Measurements from ENCODE around the gene DAZAP1. TPM values are rescaled to one million over a fixed set of nuclear protein-coding genes. Genes with fewer than 3 reads are reported as not detected.

The DAZAP1 gene
- polyA plus RNA-seq, 1 of the 3 experiments (the other 2 are of a cell fraction) = 54.3 TPM

- Histone ChIP-seq H3K36me3 (replicated peaks in 1 of 2; ENCODE audit: control insufficient read depth in 1 of 2, insufficient read depth in 2 of 2, low read length in 1 of 2) (peaks cover 0 to 28% of the 10 kb centered on the region in 2 experiments), H3K4me1 (ENCODE audit: control insufficient read depth in 1 of 2, insufficient read depth in 2 of 2, low read depth in 1 of 2, low read length in 1 of 2) (peaks cover 0 to 14% of the 10 kb centered on the region in 2 experiments; a peak in 1 of 4 replicates), H2AFZ (ENCODE audit: low read depth) (no peak overlapping the region), H3K4me3 (ENCODE audit: low read depth in 2 of 2, low read length in 1 of 2) (no peak overlapping the region), H3K79me2 (ENCODE audit: insufficient read depth) (peaks cover 11% of the 10 kb centered on the region; the same call in 1 of the 2 replicates), H3K27ac (ENCODE audit: low read depth in 2 of 2, low read length in 1 of 2) (no peak overlapping the region; a peak in 1 of 4 replicates), H3K9ac (no peak overlapping the region), H4K20me1 (ENCODE audit: insufficient read depth) (peaks cover 26% of the 10 kb centered on the region), H3K9me3 (no peaks in the 10 kb centered on the region), H3K4me2 (no peak overlapping the region), H3F3A (replicated peaks; ENCODE audit: insufficient read depth) (no peaks in the 10 kb centered on the region), H3K9me2 (no peaks in the 10 kb centered on the region), H3K27me3 (ENCODE audit: insufficient read depth) (no peaks in the 10 kb centered on the region)
- no peak for DNase-seq
- TF ChIP-seq SMC3 (IDR thresholded peaks at IDR 0.05; ENCODE audit: low read depth, low read length) (no peak), TCF12 (IDR thresholded peaks at IDR 0.05) (no peak), USF1 (IDR thresholded peaks at IDR 0.05; ENCODE audit: borderline replicate concordance, low read depth) (no peak), ZBTB33 (IDR thresholded peaks at IDR 0.05; ENCODE audit: borderline replicate concordance, low read depth) (no peak)
- ChIA-PET POLR2A (no interaction called here), CTCF (no interaction called here)
- 60% methylated on average over 1 of the region's 22 CpGs for WGBS (ENCODE audit: low lambda C conversion rate)
These were observed 62.6 kb downstream of the DAZAP1 start for GRCh38 chr19:1470055-1470304.

GRCh38 chr19:1470305-1471009 lies 63.1 kb downstream of the DAZAP1 start:
- Histone ChIP-seq H3K27ac (ENCODE audit: low read depth in 2 of 2, low read length in 1 of 2) (no peak overlapping the region; a peak in 1 of 4 replicates), H3K4me2 (no peak overlapping the region), H2AFZ (ENCODE audit: low read depth) (no peak overlapping the region), H3K4me3 (ENCODE audit: low read depth in 2 of 2, low read length in 1 of 2) (no peak overlapping the region), H4K20me1 (ENCODE audit: insufficient read depth) (peaks cover 28% of the 10 kb centered on the region), H3K9me3 (no peaks in the 10 kb centered on the region), H3K4me1 (ENCODE audit: control insufficient read depth in 1 of 2, insufficient read depth in 2 of 2, low read depth in 1 of 2, low read length in 1 of 2) (peaks cover 0 to 14% of the 10 kb centered on the region in 2 experiments; a peak in 1 of 4 replicates), H3K27me3 (ENCODE audit: insufficient read depth) (no peaks in the 10 kb centered on the region), H3K9ac (no peak overlapping the region), H3K9me2 (no peaks in the 10 kb centered on the region), H3K79me2 (ENCODE audit: insufficient read depth) (peaks cover 16% of the 10 kb centered on the region; the same call in 1 of the 2 replicates), H3K36me3 (replicated peaks in 1 of 2; ENCODE audit: control insufficient read depth in 1 of 2, insufficient read depth in 2 of 2, low read length in 1 of 2) (peaks cover 0 to 28% of the 10 kb centered on the region in 2 experiments), H3F3A (replicated peaks; ENCODE audit: insufficient read depth) (no peaks in the 10 kb centered on the region)
- POLR2A ChIA-PET = interaction anchor here (0.9 to 1.9 kb wide), 2 partner anchors 19 to 21 kb away, joined by 3 to 5 read pairs; partner anchors contain the start of gene REEP6
- WGBS (ENCODE audit: low lambda C conversion rate) = 90% methylated on average over 39 of the region's 67 CpGs
- TF ChIP-seq EP300 (IDR thresholded peaks at IDR 0.05; ENCODE audit: borderline replicate concordance in 1 of 2, low read depth in 1 of 2, low read length in 1 of 2) (no peak), FOSL2 (IDR thresholded peaks at IDR 0.05; ENCODE audit: borderline replicate concordance, low read depth) (no peak), RFX5 (IDR thresholded peaks at IDR 0.05; ENCODE audit: low read length) (no peak)
- DNase-seq = no peak
- CTCF ChIA-PET = interaction anchor here (3.5 kb wide), 1 partner anchor 26 kb away, joined by 21 read pairs; no protein-coding TSS in a partner anchor

All from SK-N-SH (cell line).